ENCODE results near the gene ZNF831. TPM values are rescaled to one million over a fixed set of nuclear protein-coding genes. Genes with fewer than 3 reads are reported as not detected.

ZNF831 gene
- total RNA-seq, 1 experiment from 2014 or later, result 0.15 TPM

- Histone ChIP-seq H3K4me2 (ENCODE audit: low read length) (no peak overlapping the region), H3K36me3 (ENCODE audit: control insufficient read depth in 1 of 2, insufficient read depth in 2 of 2, low read length in 2 of 2) (no peaks in the 10 kb centered on the region), H3K9me3 (ENCODE audit: control insufficient read depth in 1 of 2, insufficient read depth in 1 of 2, low read depth in 1 of 2, low read length in 2 of 2) (no peaks in the 10 kb centered on the region), H3K9me2 (ENCODE audit: insufficient read depth) (no peaks in the 10 kb centered on the region), H3K4me1 (ENCODE audit: control insufficient read depth in 1 of 2, insufficient read depth in 2 of 2, low read length in 2 of 2) (no peaks in the 10 kb centered on the region), H4K20me1 (ENCODE audit: insufficient read depth) (no peaks in the 10 kb centered on the region), H3K4me3 (replicated peaks in 1 of 2; ENCODE audit: low read depth in 1 of 2, low read length in 2 of 2) (no peak overlapping the region), H3K27me3 (ENCODE audit: insufficient read depth, low read length) (peaks cover 49% of the 10 kb centered on the region), H3K79me2 (ENCODE audit: insufficient read depth, low read length) (no peaks in the 10 kb centered on the region), H3K27ac (ENCODE audit: low read depth, low read length) (no peak overlapping the region), H2AFZ (ENCODE audit: low read depth, low read length, poor library complexity, severe bottlenecking) (no peak overlapping the region), H3K9ac (ENCODE audit: low read length) (no peak overlapping the region)
- intact Hi-C loops (cut with micrococcal nuclease), result no loop called here
- CTCF ChIA-PET, result interaction anchor here (0.6 kb wide), 1 partner anchor 281 kb away, joined by 3 read pairs; no protein-coding TSS in a partner anchor
- no peak for DNase-seq (ENCODE audit: low read depth, low spot score)
- RAD21 ChIA-PET (ENCODE audit: low non-redundant PET in 1 of 2, low total read pairs in 2 of 2, uncharacterized antibody in 2 of 2, unreplicated experiment in 2 of 2), result no interaction called here
- POLR2A ChIA-PET, result no interaction called here
- TF ChIP-seq, protein P1, sequence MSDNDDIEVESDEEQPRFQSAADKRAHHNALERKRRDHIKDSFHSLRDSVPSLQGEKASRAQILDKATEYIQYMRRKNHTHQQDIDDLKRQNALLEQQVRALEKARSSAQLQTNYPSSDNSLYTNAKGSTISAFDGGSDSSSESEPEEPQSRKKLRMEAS (IDR thresholded peaks at IDR 0.05), result no peak
- no peak for TF ChIP-seq CBX3 (IDR thresholded peaks at IDR 0.05; ENCODE audit: low read depth)
- TF ChIP-seq, protein P2, sequence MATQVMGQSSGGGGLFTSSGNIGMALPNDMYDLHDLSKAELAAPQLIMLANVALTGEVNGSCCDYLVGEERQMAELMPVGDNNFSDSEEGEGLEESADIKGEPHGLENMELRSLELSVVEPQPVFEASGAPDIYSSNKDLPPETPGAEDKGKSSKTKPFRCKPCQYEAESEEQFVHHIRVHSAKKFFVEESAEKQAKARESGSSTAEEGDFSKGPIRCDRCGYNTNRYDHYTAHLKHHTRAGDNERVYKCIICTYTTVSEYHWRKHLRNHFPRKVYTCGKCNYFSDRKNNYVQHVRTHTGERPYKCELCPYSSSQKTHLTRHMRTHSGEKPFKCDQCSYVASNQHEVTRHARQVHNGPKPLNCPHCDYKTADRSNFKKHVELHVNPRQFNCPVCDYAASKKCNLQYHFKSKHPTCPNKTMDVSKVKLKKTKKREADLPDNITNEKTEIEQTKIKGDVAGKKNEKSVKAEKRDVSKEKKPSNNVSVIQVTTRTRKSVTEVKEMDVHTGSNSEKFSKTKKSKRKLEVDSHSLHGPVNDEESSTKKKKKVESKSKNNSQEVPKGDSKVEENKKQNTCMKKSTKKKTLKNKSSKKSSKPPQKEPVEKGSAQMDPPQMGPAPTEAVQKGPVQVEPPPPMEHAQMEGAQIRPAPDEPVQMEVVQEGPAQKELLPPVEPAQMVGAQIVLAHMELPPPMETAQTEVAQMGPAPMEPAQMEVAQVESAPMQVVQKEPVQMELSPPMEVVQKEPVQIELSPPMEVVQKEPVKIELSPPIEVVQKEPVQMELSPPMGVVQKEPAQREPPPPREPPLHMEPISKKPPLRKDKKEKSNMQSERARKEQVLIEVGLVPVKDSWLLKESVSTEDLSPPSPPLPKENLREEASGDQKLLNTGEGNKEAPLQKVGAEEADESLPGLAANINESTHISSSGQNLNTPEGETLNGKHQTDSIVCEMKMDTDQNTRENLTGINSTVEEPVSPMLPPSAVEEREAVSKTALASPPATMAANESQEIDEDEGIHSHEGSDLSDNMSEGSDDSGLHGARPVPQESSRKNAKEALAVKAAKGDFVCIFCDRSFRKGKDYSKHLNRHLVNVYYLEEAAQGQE (IDR thresholded peaks at IDR 0.05; ENCODE audit: low read depth), result no peak
- TF ChIP-seq ZNF274 (IDR thresholded peaks at IDR 0.05; ENCODE audit: low read depth, low read length), result no peak
- no peak for TF ChIP-seq ZFX (IDR thresholded peaks at IDR 0.05)
- no peak for TF ChIP-seq SIN3A (IDR thresholded peaks at IDR 0.05; ENCODE audit: low read depth)
- no peak for TF ChIP-seq ELF1 (IDR thresholded peaks at IDR 0.05; ENCODE audit: borderline replicate concordance, low read depth)
- no peak for TF ChIP-seq CEBPB (IDR thresholded peaks at IDR 0.05; ENCODE audit: low read depth)
- TF ChIP-seq JUND (IDR thresholded peaks at IDR 0.05), result no peak
- TF ChIP-seq SP1 (IDR thresholded peaks at IDR 0.05; ENCODE audit: low read depth), result no peak
- no peak for TF ChIP-seq SRF (IDR thresholded peaks at IDR 0.05; ENCODE audit: low read depth)
- no peak for TF ChIP-seq POLR2A (IDR thresholded peaks at IDR 0.05; ENCODE audit: borderline replicate concordance, extremely low read depth, insufficient read depth, insufficient read length)
- no peak for TF ChIP-seq ATF3 (IDR thresholded peaks at IDR 0.05)
- no peak for TF ChIP-seq TCF7L2 (IDR thresholded peaks at IDR 0.05; ENCODE audit: borderline replicate concordance, extremely low read depth, insufficient read depth, insufficient read length)
- ATAC-seq, result no peak
- no TSS peak for BruUV-seq (replicated peaks)
Measured at GRCh38 chr20:59152559-59153354, 10.9 kb upstream of the ZNF831 start.
